Neural cell (in vitro differentiated cells): ENCODE measurements around the gene HDLBP. TPM values are rescaled to one million over a fixed set of nuclear protein-coding genes. Genes with fewer than 3 reads are reported as not detected.

Source experiments
- H2AFZ ChIP-seq: fragments of 200-600, 300-800 bp; sonication (generic), shearing (Covaris generic); 2 replicates; pipeline ENCODE4 v1.6.0; 2014; ENCODE audit warnings: low read depth, mild to moderate bottlenecking, antibody characterized with exemption, low read length, moderate library complexity
- H3F3A ChIP-seq: fragments of 200-600 bp; shearing (Covaris generic); 2 replicates; pipeline ENCODE4 v1.6.1; 2016; ENCODE audit warnings: mild to moderate bottlenecking, moderate library complexity, mixed read lengths, antibody characterized with exemption, low read length; ENCODE audit not compliant: insufficient read depth, poor library complexity, severe bottlenecking
- H3K27ac ChIP-seq: fragments of 200-600, 300-800 bp; sonication (generic), shearing (Covaris generic); 2 replicates; pipeline ENCODE4 v1.5.1; 2014; ENCODE audit warnings: mild to moderate bottlenecking, low read length, moderate library complexity
- H3K27me3 ChIP-seq: fragments of 300-800, 200-600 bp; sonication (generic), shearing (Covaris generic); 2 replicates; pipeline ENCODE4 v1.6.0; 2014; ENCODE audit warnings: mild to moderate bottlenecking, low read depth, low read length, moderate library complexity; ENCODE audit not compliant: insufficient read depth
- H3K36me3 ChIP-seq: fragments of 300-800, 200-600 bp; sonication (generic), shearing (Covaris generic); 2 replicates; pipeline ENCODE4 v1.5.1; 2014; ENCODE audit warnings: mild to moderate bottlenecking, antibody characterized with exemption, low read length, moderate library complexity; ENCODE audit not compliant: insufficient read depth
- H3K4me2 ChIP-seq: fragments of 300-800, 200-600 bp; sonication (generic), shearing (Covaris generic); 2 replicates; pipeline ENCODE4 v1.6.0; 2014; ENCODE audit warnings: mild to moderate bottlenecking, low read length
- H3K4me3 ChIP-seq: fragments of 300-800, 200-600 bp; sonication (generic), shearing (Covaris generic); 2 replicates; pipeline ENCODE4 v1.5.1; 2014; ENCODE audit warnings: mild to moderate bottlenecking, low read length, moderate library complexity
- H3K79me2 ChIP-seq: fragments of 200-600 bp; shearing (Covaris generic); replicated peaks from 2 replicates; pipeline ENCODE4 v1.6.0; 2014; ENCODE audit warnings: mild to moderate bottlenecking, low read length, moderate library complexity; ENCODE audit not compliant: insufficient read depth
- H3K9ac ChIP-seq: fragments of 300-800, 200-600 bp; sonication (generic), shearing (Covaris generic); 2 replicates; pipeline ENCODE4 v1.6.1; 2016; ENCODE audit warnings: mild to moderate bottlenecking, low read length, mixed read lengths
- H3K9me2 ChIP-seq: fragments of 200-600 bp; shearing (Covaris generic); 2 replicates; pipeline ENCODE4 v1.6.1; 2016; ENCODE audit warnings: mild to moderate bottlenecking, low read length, mixed read lengths; ENCODE audit not compliant: insufficient read depth
- H3K9me3 ChIP-seq: fragments of 200-600, 300-800 bp; sonication (generic), shearing (Covaris generic); 2 replicates; pipeline ENCODE4 v1.6.1; 2016; ENCODE audit warnings: mild to moderate bottlenecking, mixed run types, low read length, moderate library complexity, mixed read lengths
- H4K20me1 ChIP-seq: fragments of 200-600 bp; shearing (Covaris generic); 2 replicates; pipeline ENCODE4 v1.6.1; 2016; ENCODE audit warnings: mild to moderate bottlenecking, mixed run types; ENCODE audit not compliant: insufficient read depth
- CTCF ChIP-seq: fragments of 450-650 bp; IDR thresholded peaks from 2 replicates; pipeline ENCODE4 v1.5.1; 2014; ENCODE audit warnings: antibody characterized with exemption, mild to moderate bottlenecking, moderate library complexity; ENCODE audit not compliant: poor library complexity, severe bottlenecking
- EP300 ChIP-seq: fragments of 450-650 bp; conservative IDR thresholded peaks from 2 replicates; pipeline ENCODE4 v1.6.1; 2014; ENCODE audit warnings: antibody characterized with exemption, mild to moderate bottlenecking, moderate library complexity; ENCODE audit not compliant: poor library complexity, severe bottlenecking
- EZH2 ChIP-seq: fragments of 200-600, 300-800 bp; shearing (Covaris generic), sonication (generic); IDR thresholded peaks from 2 replicates; pipeline ENCODE4 v1.6.1; 2014; ENCODE audit warnings: antibody characterized with exemption, low read length, borderline replicate concordance, mild to moderate bottlenecking; ENCODE audit not compliant: insufficient read depth, poor library complexity, severe bottlenecking
- MXI1 ChIP-seq: fragments of 450-650 bp; conservative IDR thresholded peaks from 2 replicates; pipeline ENCODE4 v1.6.1; 2014; ENCODE audit warnings: antibody characterized with exemption, mild to moderate bottlenecking; ENCODE audit not compliant: poor library complexity, severe bottlenecking
- POLR2AphosphoS5 ChIP-seq: IDR thresholded peaks from 2 replicates; pipeline ENCODE4 v1.6.1; 2012
- RAD21 ChIP-seq: fragments of 450-650 bp; conservative IDR thresholded peaks from 2 replicates; pipeline ENCODE4 v1.6.1; 2014; ENCODE audit warnings: antibody characterized with exemption, mild to moderate bottlenecking, moderate library complexity
- REST ChIP-seq: IDR thresholded peaks from 2 replicates; pipeline ENCODE4 v1.6.1; 2012; ENCODE audit warnings: borderline replicate concordance
- SMC3 ChIP-seq: fragments of 450-650 bp; conservative IDR thresholded peaks from 2 replicates; pipeline ENCODE4 v1.6.1; 2014; ENCODE audit warnings: antibody characterized with exemption, mild to moderate bottlenecking, moderate library complexity; ENCODE audit not compliant: poor library complexity
- TAF1 ChIP-seq: IDR thresholded peaks from 2 replicates; pipeline ENCODE4 v1.6.1; 2012; ENCODE audit warnings: low read depth
- polyA plus RNA-seq: library from polyadenylated mRNA; depleted of rRNA; stranded (reverse); fragments of >200 nt; gene quantifications from 2 replicates; pipeline ENCODE4 v1.2.3, GENCODE V29; 2014

HDLBP gene
- polyA plus RNA-seq, 1 donor from 2014 or later = 61.9 TPM

- Histone ChIP-seq H3K4me3 (no peak overlapping the region), H3K4me2 (no peak overlapping the region), H3K9ac (no peak overlapping the region), H3K27ac (no peak overlapping the region), H3K9me3 (no peaks in the 10 kb centered on the region), H4K20me1 (no peaks in the 10 kb centered on the region), H3K9me2 (no peaks in the 10 kb centered on the region), H2AFZ (no peak overlapping the region), H3K79me2 (no peaks in the 10 kb centered on the region), H3F3A (no peaks in the 10 kb centered on the region), H3K36me3 (no peaks in the 10 kb centered on the region), H3K27me3 (no peaks in the 10 kb centered on the region)
- TF ChIP-seq SMC3 (no peak), EP300 (no peak), CTCF (no peak), MXI1 (no peak), POLR2AphosphoS5 (no peak), REST (no peak), TAF1 (no peak), RAD21 (no peak), EZH2 (no peak)
Measured at GRCh38 chr2:241184901-241185300, 130.6 kb downstream of the HDLBP start.

- H3K36me3 ChIP-seq = no peaks in the 10 kb centered on the region
- H4K20me1 ChIP-seq = no peaks in the 10 kb centered on the region
- H3K9me3 ChIP-seq = no peaks in the 10 kb centered on the region
- no peak overlapping the region for H3K4me3 ChIP-seq
- no peak overlapping the region for H3K9ac ChIP-seq
- no peak overlapping the region for H3K27ac ChIP-seq
- TF ChIP-seq REST (no peak), POLR2AphosphoS5 (no peak), SMC3 (no peak), EP300 (no peak), MXI1 (no peak), CTCF (no peak), RAD21 (no peak), EZH2 (no peak), TAF1 (no peak)
- H2AFZ ChIP-seq = no peak overlapping the region
- no peaks in the 10 kb centered on the region for H3K9me2 ChIP-seq
- H3K4me2 ChIP-seq = no peak overlapping the region
- no peaks in the 10 kb centered on the region for H3K79me2 ChIP-seq
- H3F3A ChIP-seq = no peaks in the 10 kb centered on the region
- no peaks in the 10 kb centered on the region for H3K27me3 ChIP-seq
Measured at GRCh38 chr2:241183221-241183620, 132.3 kb downstream of the HDLBP start.
